Hematopoietic multipotent progenitor cell treated with erythropoietin and hydrocortisone succinate and interleukin-3 and kit ligand, for 17 days (in vitro differentiated cells): ENCODE data around the gene HOXA9.

Experiments used
- DNase-seq: peaks from one replicate; pipeline ENCODE4 v3.0.0-alpha.2; 2015; ENCODE audit warnings: low spot score

The HOXA9 gene

DNA sequence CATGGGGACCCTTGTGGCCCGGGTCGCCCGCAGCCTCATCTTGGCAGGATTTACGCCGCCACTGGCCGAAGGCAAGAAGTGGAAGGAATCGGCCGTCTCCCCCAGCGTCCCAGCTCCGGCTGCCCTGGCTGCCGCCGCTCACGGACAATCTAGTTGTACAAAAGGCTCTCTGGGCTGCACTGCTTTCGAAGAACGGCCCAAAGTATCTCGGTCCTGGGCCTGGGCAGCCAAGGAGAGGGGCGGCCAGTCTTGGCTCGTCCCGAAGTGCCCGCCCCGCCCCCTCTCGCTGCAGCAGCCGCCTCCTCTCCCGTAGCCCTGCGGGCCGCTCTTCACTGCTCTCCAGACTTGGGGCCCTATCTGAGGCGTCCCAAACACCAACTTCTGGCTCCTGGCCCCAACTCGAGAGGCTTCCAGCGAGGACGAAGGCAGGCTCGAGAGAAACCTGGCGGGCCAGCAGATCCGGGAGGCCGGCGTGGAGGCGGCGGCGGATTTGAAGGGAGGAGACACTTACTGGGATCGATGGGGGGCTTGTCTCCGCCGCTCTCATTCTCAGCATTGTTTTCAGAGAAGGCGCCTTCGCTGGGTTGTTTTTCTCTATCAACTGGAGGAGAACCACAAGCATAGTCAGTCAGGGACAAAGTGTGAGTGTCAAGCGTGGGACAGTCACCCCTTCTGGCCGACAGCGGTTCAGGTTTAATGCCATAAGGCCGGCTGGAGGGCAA lies 809 bp downstream of the HOXA9 start:
- DNase-seq: no peak

DNA sequence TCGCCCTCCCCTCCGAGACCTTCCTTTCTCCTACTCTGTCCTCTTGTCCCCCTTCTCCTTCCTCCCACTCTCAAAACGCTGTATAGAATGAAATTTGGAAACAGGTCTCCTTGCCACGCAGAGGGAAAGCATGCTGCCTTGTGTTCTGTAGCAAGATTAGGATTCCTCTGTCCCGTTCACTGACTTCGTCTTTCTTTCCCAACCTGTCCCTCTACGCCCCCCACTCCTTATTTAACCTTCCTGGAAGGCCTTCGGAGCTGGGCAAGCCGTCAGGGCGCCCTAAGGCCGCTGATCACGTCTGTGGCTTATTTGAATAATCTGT lies 1.3 kb downstream of the HOXA9 start:
- DNase-seq: no peak

DNA sequence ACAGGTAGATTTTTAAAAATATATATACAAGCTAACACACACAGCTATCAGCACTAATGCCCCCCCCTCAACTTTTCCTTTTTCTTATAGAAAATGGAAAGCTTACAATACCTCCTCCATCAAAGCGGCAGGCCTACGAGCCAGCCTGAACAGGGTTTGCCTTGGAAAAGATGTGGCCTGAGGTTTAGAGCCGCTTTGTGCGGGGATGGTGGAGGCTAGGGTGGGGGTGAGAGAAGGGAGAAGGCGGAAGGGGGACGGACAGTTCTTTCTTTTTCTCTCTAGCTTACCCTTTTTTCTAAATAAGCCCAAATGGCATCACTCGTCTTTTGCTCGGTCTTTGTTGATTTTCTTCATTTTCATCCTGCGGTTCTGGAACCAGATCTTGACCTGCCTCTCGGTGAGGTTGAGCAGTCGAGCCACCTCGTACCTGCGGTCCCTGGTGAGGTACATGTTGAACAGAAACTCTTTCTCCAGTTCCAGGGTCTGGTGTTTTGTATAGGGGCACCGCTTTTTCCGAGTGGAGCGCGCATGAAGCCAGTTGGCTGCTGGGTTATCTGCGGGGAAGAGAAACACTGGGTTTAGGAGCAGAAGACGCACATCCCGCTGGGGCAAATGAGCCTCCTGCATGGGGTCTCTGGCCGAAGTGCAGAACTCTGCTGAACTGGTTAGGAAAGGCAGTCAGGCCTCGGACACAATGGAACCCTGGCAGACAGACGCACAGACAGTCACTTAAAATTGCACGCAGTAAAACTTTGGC lies 1.9 kb downstream of the HOXA9 start:
- DNase-seq: no peak

DNA sequence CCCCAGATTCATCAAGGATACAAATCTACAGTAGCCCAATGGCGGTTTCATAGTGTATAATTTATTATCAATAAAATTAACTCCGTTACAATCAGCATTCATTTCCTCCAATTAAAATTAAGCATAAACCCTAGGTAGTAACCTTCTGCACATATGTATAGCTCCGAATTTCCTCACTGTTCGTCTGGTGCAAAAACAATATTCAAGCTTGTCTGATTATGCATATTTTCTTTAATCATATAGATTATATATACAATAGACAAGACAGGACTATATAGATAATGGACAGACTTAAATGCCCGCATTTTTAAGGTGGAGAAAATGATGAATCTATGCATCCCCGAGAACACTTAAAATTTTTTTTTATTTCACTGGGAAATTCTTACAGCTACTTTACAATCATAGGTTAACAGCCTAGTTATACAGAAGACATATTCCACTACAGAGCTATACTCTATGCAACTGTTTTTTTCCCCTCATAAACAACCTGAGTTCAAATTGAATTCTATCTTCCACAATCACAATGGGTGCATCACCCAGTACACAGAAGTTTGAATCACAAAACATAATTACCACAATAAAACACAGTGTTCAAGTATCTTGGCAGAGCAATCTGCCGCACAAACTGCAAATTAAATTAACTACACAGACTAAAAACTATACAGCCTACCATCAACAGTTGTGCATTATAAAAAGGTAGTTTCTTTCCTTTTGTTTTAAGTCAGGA lies 2.6 kb downstream of the HOXA9 start:
- no peak for DNase-seq

DNA sequence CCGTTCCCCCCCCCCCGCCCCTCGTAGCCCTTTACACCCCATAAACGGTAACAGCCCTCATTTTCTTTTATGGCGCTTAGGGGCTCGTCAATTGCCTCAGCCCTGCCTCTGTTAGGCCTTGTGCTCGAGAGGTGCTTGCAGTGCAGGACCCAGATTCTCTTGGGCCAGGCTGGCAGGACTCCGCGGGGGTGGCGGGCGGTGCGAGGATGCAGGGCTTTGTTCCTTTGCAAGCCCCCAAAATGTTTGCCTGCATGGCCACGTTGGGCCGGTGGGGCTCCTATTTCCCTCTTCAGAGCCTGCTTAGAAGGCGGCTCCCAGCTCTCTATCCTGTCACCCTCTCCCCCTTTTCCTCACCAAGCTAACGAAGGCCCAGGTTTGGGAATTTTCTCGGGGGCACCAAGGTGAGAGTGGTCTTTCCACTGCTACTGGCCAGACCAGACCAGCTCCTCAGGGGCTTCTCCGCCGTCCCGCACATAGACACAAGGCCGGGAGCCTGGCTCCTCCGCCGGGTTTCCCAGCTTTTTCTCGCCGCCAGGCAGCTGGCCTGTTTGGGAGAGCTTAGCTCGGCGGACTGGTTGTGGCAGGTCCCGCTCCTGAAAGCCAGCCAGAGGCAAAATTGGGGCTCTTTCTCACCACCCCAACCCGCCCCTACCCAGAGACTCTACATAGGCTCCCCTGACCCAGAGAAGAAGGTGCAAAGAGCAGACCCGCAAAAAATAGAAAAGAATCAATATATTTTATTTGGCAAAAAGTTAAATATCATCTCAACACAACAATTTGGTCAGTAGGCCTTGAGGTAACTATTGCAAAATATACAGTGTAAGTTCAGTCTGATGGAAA lies 3.4 kb downstream of the HOXA9 start:
- no peak for DNase-seq

DNA sequence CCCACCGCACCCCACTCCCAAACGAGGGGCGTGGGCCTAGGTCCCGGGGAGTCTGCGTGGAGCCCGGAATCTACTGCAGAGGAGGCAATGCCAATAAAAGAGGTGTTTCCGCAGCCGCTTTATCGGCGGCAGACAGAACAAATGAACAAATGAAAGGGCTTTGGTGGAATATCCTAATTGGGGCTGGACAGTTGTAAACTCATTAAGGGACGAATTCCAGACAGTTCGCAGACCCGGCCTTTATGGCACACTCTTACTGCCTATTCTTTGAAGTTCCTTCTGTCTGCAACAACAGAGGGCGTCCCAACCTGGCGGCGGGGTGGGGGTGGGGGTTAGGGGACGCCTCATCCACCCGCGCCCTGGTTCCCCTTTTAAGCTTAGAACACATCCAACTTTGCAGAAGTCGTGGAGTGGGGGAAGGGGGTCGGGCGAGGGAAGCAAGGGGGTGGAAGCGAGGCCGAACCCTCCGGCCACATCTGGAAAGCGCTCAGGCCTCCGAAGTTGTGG lies 4.1 kb downstream of the HOXA9 start:
- no peak for DNase-seq

DNA sequence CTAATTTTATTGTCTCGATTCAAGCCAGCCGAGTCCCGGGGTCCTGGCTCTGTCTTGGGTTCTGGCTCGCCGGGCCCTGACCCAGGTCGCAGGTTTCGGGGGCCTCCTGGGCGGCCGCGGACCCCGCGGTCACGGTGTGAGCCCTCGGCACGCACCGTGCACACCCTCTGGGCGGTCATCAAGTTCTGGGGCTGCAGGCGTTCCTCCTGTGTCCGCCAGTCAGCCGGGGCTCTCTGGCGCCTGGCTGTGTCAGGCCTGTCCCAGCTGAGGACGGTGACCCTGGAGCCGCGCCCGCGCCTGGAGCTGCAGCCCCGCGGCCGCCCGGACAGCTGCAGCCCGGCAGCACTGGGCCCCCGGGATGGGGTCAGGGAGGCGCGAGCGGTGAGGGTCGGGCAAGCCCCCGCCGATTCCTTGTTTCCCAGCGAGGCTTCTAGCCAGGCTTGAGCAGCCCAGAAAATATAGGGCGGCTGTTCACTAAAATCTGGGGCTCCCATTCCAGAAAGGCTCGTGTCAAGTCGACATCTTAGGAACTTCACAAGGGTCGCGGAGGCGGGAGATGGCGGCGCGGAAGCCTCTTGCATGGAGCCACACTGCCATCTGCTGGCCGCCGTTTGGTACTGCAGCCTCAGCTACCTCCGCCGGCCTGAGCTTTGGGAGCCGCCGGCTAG lies 4.7 kb downstream of the HOXA9 start:
- peak; percentile 68 for DNase-seq

DNA sequence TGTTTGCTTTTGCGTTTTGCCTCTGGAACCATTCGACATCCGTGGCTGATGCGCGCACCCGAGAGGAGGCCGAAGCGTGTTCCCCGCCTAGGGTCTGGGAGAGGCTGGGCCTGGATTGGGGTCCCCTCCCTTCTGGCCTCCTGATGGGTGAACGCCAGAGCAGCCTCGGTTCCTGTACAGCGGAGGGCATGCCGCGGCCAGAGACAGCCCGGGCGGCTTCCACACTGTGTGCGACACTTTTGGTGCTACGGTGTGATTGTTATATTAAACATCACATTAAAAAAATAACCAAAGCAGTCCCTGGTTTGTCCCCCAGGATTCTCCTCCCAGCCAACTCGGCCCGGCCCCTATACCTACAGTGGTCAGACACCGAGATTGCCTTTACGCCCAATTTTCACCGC lies 5.2 kb downstream of the HOXA9 start:
- DNase-seq: no peak

DNA sequence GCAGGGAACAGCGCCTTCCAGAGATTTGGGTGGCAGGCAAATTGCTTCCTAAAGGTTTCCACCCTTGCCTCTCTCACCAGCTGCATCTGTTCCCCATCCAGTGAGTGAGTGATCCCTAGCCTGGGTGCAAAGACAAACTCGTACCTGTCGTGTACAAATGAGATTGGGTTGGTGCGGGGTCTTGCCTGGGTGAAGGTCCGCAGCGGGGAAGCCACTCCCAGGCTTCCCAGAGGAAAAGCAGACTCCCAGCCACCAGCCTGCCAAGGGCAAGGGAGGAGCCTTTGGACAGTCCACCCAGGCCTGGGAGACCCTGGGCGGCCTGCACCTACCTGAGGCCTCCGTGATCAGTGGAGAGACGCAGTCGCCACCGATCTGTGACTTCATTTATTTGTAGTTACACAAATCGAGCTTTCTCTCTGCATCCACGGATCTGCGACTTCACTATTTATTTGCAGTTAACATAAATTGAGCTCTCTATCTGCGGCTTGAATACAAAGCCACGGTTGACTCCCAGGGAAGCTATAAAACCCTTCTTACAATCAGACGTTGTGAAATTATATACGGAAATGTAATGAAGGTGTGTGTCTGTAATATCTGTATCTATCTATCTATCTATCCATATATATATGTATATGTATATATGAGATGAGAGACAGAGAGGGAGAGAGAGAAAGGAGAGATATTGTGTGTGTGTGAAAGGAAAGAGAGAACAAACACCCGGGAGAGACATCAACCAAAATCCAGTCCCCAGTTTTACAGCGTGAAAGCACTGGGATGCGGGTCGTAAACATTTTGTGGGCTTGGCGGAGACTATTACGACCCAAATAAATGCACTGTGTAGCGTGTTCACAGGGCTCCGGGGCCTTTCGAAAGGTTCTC lies 5.8 kb downstream of the HOXA9 start:
- no peak for DNase-seq

DNA sequence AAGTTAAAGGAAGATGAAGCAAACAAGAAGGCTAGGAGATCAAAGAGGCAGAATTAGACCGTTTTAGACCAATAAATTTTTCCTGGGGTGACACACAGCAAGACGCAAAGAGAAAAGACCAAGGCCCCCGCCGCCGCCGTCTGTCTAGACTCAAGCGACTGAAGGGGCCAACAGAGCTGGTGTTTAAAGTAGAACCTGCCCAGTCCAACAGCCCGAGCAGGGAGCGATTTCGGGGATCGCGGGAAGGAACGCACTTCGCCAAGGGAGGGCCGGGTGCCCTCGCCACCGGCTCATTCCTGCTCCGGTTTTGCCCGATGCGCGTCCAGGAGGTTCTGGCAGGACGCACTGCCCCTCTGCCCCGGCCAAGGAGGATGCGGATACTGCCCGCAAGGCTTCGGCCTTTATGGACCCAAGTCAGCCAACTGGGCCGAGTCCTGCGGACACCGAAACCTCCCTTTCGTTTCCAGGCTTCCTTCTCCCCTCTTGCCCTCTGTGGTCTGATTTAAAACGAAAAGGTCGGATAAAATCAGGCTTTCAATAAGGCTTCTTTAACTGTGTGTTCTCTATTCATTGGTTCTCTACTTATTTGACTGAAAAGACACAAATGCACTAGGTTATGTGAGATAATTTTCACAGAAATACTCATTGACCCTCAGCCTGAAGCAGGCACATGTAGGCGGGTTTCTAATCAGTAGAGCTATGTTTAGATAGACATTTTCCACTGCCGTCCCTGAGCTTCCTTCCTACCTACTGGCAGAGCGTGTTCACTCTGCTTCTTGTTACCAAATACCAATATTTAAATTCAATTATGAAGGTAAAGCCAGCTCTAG lies 6.7 kb downstream of the HOXA9 start:
- no peak for DNase-seq

DNA sequence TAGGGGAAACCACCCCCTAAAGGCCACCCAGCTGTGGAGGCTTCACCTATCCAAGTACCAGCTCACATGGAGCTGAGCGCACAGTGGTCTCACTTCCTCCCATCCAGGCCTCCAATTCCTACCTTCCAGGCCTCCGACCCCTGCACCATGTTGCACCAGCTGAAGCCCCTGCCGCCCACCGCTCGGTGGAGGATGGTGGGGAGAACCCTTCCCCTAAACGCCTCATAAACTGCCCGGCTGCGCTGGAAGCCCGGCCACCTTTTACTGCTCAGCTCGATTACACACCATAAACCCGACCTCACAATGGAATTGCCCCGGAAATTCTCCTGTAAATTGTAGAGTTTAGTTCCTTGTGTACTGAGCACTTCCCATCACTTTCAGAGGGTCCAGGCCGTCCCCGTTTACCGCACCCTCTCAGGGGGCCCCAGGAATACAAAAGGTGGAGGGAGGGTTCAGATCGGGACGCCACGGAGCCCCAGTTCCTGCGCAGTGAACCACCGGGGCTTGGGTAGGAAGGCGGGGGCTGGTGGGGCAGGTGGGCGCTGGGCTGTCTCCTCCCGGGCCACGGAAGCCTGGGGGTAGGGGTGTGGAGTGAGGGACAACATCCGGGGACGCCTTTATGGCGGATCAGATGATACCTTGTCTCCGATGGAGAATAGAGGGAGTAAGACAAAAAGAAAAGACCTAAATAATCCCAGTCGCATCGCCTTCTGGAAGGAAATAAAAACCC lies 7.5 kb downstream of the HOXA9 start:
- DNase-seq: no peak

DNA sequence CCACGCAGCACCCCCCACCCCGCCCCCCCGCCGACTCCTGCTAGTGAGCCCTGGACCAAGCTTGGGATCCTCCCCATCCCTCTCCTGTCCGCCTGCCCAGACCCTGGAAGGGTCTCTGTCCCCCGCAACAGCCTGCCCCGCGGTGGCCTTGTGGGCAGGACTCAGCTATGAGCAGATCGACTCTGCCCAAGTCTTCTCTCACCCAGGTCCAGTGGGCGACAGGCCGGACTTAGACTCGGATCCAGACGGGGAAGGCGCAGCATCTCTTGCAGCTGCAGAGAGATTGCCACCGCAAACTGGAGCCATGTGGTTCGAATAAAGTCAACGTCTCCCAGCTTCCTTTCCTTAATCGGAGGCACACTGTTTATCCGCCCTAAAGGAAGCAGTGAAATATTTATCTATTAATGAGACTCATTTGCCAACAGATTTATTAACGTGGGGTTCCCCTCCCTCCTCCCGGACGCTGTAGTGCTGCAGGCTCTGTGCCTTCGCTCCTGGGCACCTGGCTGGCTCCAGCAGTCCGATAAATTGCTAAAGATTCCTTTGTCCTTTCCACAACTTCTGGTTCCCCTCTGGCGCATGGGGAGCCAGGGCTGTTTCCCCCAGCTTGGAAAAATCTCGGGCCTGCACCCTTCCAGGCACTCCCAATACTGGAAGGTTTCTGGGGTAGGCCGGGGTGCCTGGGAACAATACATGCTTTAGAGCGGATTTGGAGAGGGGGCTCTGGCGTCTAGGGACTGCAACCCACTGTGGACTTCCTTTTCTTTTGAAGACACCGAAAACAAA lies 8.2 kb downstream of the HOXA9 start:
- DNase-seq: no peak

DNA sequence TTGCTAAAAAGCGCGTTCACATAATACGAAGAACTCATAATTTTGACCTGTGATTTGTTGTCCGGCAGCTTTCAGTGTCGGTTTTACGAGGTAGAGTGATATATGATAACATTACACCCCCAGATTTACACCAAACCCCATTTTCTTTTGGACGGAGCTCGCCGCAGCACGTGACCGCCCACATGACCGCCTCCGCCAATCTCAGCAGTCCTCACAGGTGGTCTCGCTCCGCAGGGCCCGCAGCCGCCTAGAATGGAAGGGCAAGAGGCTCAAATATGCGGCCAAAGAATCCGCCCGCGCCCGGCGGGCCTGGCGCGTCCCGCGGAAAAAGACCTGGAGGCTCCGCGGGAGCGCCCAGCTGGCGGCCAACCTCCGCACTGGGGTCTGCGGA lies 8.8 kb downstream of the HOXA9 start, which contains the start of gene HOXA7:
HOXA7 (minus strand) TSS at position 168 of the 391 bp plus-strand sequence; CDS start at position 38, 130 bp downstream.
- no peak for DNase-seq

DNA sequence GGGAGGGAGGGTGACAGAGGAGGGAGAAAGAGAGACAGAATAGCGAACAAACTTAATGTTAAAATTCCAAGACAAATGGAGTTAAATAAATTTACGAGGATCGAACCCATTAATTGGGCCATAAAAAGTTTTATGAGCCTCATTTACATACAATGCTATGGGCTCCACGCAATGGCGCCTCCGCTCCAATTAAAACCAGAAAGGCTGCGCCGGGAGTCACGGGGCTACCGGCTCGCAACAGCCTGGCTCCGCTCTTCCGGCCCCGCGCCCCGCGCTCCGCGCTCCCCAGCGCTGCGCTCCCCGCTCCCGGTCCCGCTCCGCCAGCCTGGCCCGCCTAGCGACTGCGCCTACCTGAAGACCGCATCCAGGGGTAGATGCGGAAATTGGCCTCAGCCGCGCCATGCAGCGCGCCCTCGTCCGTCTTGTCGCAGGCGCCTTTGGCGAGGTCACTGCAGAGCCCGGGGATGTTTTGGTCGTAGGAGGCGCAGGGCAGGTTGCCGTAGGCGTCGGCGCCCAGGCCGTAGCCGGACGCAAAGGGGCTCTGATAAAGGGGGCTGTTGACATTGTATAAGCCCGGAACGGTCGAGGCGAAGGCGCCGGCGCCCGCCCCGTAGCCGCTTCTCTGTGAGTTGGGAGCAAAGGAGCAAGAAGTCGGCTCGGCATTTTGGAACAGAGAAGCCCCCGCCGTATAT lies 9.4 kb downstream of the HOXA9 start:
- no peak for DNase-seq

DNA sequence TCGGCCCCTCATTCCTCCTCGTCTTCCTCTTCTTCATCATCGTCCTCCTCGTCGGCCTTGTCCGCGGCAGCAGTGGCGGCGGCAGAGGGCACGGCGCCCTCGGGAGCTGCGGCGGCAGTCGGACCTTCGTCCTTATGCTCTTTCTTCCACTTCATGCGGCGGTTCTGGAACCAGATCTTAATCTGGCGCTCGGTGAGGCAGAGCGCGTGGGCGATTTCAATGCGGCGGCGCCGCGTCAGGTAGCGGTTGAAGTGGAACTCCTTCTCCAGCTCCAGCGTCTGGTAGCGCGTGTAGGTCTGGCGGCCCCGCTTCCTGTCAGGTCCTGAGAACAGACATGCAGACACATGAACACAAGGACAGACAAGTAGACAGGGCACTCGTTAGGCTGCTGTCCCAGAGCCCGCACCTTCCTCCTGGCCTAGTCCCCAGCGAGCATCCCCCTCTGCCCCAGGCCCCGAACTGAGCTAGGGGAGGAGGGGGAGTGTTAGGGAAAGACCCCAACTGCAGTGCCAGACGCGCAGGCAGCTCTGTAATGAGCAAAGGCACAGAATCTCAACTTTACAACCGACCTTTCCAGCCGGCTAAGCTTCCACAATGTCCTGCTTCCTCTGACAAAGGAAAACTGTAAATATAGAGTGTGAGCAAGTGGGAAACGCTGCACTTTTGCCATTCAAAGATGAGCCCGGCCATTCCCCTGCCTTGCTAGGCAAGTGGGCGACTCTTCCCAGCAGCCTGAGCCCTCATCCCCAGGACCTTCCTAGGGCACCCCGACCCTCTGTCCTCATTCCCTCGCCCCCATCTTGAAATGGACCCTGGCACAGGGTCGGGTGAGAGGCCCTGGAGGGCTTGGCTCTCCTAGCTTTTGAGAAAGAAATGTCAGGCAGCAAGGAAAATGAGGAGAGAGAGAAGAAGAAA lies 10.2 kb downstream of the HOXA9 start:
- DNase-seq: no peak

DNA sequence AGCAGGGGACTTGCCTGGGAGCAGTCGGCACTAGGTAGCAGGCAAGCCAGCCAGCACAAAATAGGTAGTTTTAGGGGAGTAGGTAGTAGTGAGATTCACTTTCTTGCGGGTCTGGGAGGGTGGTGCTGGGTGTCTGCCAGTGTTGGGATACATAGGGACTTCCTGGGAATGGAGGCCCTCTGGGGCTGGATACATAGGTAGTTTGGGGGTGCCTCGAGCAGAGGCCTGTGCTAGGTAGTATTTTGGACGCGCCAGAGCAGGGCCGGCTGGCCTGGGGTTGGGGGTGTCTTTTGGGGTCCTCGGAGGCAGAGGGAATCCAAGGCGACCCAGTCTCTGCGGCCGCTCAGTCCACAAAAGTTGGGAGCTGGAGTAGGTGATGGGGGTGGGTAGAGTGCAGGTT lies 11.0 kb downstream of the HOXA9 start:
- DNase-seq: no peak
